Natural killer cell treated with Interleukin-12 subunit alpha and Interleukin-12 subunit beta and Interleukin-15 and Interleukin-18, amount 100 ng/mL, for 72 hours (primary cell): ENCODE measurements around the gene SLC7A5. TPM values are rescaled to one million over a fixed set of nuclear protein-coding genes. Genes with fewer than 3 reads are reported as not detected.
"Not testable (repeated sequence)": the region's sequence is repeated elsewhere in the genome, so short reads cannot be mapped to it uniquely, and the experiment has no call there.

Experiments
- ATAC-seq, 2 donors: fragments of 150-1000 bp; cut with Tn5 transposase in 1 of 2; sonication (Bioruptor Pico), chemical (Tn5 transposase) in 1 of 2; 2 replicates each; pipeline ENCODE4 v1.10.0; 2021
- DNase-seq: peaks from one replicate; pipeline ENCODE4 v3.0.0; 2022; ENCODE audit warnings: low spot score
- H3K27ac Mint-ChIP-seq, 2 donors: 1 replicate in 1 of 2; 2 replicates in 1 of 2; pipeline ENCODE4 v1.8.0; 2022; ENCODE audit warnings: mixed read lengths in 2 of 2, mild to moderate bottlenecking in 1 of 2, moderate library complexity in 1 of 2
- H3K27me3 Mint-ChIP-seq, 2 donors: 1 replicate in 1 of 2; 2 replicates in 1 of 2; pipeline ENCODE4 v1.8.0; 2022; ENCODE audit warnings: mixed read lengths in 2 of 2
- H3K36me3 Mint-ChIP-seq: one replicate; pipeline ENCODE4 v1.8.0; 2022; ENCODE audit warnings: mixed read lengths
- H3K4me1 Mint-ChIP-seq, 2 donors: 1 replicate in 1 of 2; 2 replicates in 1 of 2; pipeline ENCODE4 v1.8.0; 2022; ENCODE audit warnings: low read depth in 2 of 2, mixed read lengths in 2 of 2, mild to moderate bottlenecking in 1 of 2
- H3K4me3 Mint-ChIP-seq: one replicate; pipeline ENCODE4 v1.8.0; 2022; ENCODE audit warnings: mixed read lengths
- H3K9me3 Mint-ChIP-seq: 2 replicates; pipeline ENCODE4 v1.8.0; 2022; ENCODE audit warnings: mixed read lengths
- total RNA-seq, 2 donors: library from RNA; stranded (reverse); gene quantifications; one replicate each; pipeline ENCODE4 v1.2.3, GENCODE V29; 2022

Gene SLC7A5
- total RNA-seq, 2 donors from 2014 or later, result 142 to 348 TPM

DNA sequence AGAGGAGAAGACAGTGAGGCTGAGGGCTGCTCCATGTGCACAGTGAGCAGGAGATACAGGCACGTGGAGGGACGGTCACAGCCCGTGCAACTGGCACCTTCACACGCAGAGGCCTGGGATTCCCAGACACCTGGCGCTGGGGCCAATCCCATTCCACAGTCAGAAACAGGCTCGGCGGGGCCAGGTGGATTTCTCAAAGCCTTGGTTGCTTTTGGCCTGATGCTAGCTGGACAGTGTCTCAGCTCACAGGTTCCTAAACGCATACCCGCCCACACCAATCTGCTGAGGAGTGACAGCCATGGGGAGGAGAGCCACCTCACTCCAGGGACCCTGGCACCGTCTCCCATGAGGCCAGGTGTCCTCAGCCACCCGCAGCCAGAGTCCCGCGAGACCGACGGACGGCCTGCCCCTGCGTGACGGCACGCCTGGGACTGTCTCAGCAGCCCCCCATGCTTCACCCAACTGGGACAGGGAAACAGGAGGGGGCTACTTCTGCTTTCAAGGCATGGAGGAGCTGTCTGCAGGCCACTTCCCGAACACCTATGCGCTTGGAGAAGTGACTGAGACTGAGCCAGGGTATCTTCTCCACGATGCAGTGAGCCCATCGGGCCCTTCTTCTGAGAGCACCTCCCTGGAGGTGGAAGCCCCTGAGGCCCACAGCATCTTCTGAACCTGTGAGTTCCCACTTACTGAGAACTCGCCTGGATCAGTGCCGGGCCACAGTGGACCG, 6.5 kb downstream of the SLC7A5 start:
- Mint-ChIP-seq H3K4me1 (peaks cover 42 to 45% of the 10 kb centered on the region in 2 donors), H3K36me3 (peaks cover 20% of the 10 kb centered on the region), H3K4me3 (peak overlapping the region; percentile 15), H3K27ac (peak overlapping the region in 1 of 2 donors; percentile 16)
- ATAC-seq, H3K27me3 Mint-ChIP-seq, DNase-seq, H3K9me3 Mint-ChIP-seq: not testable (repeated sequence)

DNA sequence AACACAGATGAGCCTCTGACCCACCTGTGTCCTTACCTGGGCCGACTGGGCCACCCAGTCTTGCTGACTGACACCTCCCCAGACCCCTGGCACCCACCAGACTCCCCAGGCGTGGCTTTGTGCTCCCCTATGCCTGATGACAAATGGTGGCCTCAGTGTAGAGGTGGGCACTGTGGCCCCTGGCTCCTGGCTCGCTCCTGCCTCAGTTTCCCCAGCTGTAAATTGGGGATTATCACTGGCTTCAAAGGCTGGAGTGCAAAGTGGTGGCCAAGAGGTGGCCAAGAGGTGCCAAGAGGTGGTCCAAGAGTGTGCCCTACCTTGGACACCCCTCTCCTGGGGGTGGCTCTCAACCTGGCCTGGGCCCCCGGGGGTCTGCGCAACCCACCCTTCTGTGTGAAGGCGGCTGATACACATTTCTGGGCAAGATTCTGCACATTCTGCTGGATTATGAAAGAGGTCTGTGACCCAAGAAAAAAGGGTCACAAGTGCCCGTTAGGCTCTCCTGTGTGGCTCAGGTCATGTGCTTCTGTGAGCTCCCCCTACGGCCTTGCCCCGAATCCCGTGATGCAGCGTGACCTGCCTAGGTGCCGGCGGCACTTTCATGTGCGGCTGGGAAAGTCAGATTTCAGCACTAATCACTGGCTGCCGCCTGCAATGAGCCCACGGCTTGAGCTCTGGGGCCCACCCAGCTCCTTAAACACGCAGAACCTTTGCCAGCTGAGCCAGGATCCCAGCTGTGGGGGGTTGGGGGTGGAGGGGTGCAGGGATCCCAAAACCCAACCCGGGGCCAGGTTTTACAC, 7.8 kb downstream of the SLC7A5 start:
- peaks cover 46 to 54% of the 10 kb centered on the region in 2 donors for H3K4me1 Mint-ChIP-seq
- H3K27me3 Mint-ChIP-seq, H3K9me3 Mint-ChIP-seq, ATAC-seq, DNase-seq, H3K27ac Mint-ChIP-seq: not testable (repeated sequence)
- peaks cover 23% of the 10 kb centered on the region for H3K36me3 Mint-ChIP-seq
- peak overlapping the region; percentile 38 for H3K4me3 Mint-ChIP-seq

DNA sequence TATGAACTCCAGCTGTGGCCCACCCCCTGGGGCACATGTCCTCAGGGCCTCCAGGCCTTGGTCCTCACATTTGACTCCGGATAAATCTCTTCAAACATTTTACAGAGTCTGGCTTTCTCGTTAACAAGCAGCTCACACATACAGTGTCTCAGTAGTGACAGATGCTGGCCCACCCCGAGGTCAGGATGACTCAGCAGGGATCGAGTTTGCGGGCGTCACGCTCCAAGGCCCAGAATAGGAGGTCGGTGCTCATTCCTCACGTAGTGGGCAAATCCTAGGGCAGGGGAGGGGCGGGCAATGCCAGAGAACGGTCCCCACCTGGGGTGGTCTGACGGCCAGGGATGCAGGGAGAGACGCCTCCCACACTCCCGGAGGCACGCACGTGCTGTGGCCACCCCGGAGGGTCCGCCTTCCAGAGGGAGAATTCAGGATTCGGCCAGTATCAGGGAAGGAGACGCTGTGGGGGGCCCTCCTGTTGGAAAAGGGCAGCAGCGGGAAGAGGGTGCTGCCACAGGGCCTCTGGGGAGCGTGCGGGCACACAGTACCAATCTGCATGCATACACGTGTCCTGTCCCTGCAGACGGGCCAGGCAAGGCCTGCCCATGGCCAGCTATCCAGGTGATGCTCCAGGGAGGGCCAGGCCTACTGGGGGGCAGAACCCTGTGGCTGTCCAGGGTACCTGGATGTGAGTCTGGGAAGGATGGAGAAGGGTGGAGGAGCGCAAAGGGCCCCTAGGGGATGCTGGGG, 8.6 kb downstream of the SLC7A5 start:
- Mint-ChIP-seq H3K4me1 (peaks cover 44 to 55% of the 10 kb centered on the region in 2 donors), H3K9me3 (no peaks in the 10 kb centered on the region), H3K4me3 (peak overlapping the region; percentile 89), H3K27ac (peak overlapping the region; percentile 86 to 96), H3K36me3 (peaks cover 18% of the 10 kb centered on the region), H3K27me3 (no peaks in the 10 kb centered on the region)
- no peak for DNase-seq
- ATAC-seq, result peak in 1 of 2 donors; percentile 32

DNA sequence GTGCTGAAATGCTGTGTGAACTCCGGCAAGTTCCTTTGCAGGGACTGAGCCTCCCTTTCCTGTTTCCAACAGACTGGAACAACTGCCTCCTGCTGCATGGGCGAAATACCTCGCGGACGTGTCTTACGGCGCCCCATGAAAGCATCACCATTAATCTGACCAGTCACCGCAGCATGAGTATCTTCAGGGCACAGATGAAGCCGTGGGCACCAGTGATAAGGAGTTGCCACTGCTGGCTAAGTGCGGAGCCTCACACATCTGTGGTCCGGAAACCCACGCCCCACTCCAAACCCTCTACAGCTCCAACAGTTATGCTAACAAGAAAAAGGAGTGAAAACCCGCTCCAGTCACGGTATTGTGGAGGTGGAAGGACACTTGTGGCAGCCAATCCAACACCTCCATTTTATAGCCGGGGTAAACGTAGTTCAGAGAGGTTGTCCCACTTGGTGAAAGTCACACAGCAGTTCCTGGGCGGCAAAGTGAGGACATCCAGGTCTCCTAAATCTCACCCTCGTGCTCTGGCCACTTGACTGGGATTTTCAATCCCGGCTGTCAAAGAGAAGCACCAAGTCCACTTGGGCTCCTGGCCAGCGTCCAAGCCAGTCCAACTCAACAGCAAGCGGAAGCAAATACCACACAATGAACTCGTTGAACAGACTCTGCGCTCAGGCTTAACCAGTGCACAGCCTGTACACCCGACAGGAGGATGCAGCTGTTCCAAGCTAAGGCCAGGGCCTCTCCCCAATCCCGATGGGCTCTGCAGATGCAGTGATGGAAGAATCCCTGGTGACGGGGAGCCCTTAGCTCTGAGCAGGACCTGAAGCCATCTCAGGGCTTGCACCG, 10.9 kb downstream of the SLC7A5 start:
- H3K9me3 Mint-ChIP-seq, DNase-seq, H3K36me3 Mint-ChIP-seq, H3K27me3 Mint-ChIP-seq, ATAC-seq: not testable (repeated sequence)
- H3K27ac Mint-ChIP-seq, result peak overlapping the region; percentile 96
- H3K4me1 Mint-ChIP-seq, result peaks cover 51 to 53% of the 10 kb centered on the region in 2 donors
- peak overlapping the region; percentile 76 for H3K4me3 Mint-ChIP-seq

DNA sequence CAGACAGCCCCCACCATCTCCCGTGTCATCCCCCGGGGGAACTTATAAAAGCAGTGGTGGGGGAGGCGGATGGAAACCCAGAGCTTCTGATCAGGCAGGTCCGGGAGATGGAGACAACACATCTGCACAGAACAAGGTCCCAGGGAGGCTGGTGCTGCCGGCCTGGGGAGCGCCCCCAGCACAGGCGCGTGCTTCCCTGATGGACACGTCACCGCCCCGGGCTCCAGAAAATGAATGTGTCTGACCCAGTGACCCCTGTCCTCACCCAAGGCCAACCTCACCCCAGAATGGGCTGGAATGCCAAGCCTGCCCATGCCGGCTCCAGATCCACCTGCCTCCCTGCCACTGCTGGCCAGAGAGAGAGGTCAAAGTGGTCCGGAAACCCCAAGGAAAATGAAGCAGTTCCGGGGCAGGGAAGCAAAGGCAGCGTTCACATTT, 12.5 kb downstream of the SLC7A5 start:
- DNase-seq (no peak), ATAC-seq (no peak)
- H3K27me3 Mint-ChIP-seq, result no peaks in the 10 kb centered on the region
- H3K36me3 Mint-ChIP-seq, result peaks cover 9% of the 10 kb centered on the region
- peak overlapping the region; percentile 96 for H3K27ac Mint-ChIP-seq
- H3K4me1 Mint-ChIP-seq, result peaks cover 59% of the 10 kb centered on the region in 2 donors
- H3K9me3 Mint-ChIP-seq, result no peaks in the 10 kb centered on the region
- peak overlapping the region; percentile 76 for H3K4me3 Mint-ChIP-seq

DNA sequence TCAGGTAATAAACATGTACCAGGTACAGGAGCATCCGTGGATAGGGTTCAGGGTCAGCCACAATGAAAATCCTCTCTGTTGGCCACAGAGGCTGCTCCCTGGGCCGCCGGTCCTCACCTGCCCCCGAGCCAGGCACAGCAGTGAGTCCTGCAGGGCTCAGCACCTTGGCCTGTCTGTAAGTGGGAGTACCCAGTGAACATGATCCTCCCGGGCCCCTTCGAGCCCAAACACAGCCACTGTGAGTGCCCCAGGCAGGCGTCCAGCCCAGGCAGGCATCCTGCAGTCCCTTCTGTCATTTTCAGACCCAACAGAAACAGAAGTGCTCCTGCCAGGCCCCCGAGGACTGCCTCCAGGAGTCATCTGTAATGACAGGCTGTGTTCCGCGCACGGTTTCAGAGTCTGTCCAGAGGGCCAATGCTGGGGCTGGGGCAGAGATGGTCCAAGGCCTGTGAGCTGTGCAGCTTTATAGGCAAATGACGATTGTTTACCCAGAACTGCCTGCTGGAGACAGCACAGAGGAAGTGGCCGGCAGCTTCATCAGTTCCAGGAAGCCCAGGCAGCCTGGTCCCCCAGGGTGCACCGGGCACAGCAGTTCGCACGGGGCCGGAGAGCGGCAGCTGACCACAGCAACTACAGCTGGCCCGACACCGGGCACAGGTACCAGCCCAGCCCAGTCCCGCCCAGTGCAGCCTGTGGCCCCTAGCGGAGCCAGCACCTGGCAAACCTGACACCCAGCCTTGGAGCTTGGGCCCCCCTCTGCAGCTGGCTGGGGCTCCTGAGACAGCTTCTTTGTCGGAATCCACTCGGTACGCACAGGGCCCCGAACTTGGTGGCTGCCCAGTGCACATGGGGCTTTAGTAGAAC, 13.2 kb downstream of the SLC7A5 start:
- H3K27ac Mint-ChIP-seq, result peak overlapping the region; percentile 96
- H3K9me3 Mint-ChIP-seq, result no peaks in the 10 kb centered on the region
- peaks cover 59 to 60% of the 10 kb centered on the region in 2 donors for H3K4me1 Mint-ChIP-seq
- H3K36me3 Mint-ChIP-seq, result peaks cover 9% of the 10 kb centered on the region
- DNase-seq (peak; percentile 83), ATAC-seq (peak; percentile 72 to 75)
- peak overlapping the region; percentile 76 for H3K4me3 Mint-ChIP-seq
- H3K27me3 Mint-ChIP-seq, result no peaks in the 10 kb centered on the region

DNA sequence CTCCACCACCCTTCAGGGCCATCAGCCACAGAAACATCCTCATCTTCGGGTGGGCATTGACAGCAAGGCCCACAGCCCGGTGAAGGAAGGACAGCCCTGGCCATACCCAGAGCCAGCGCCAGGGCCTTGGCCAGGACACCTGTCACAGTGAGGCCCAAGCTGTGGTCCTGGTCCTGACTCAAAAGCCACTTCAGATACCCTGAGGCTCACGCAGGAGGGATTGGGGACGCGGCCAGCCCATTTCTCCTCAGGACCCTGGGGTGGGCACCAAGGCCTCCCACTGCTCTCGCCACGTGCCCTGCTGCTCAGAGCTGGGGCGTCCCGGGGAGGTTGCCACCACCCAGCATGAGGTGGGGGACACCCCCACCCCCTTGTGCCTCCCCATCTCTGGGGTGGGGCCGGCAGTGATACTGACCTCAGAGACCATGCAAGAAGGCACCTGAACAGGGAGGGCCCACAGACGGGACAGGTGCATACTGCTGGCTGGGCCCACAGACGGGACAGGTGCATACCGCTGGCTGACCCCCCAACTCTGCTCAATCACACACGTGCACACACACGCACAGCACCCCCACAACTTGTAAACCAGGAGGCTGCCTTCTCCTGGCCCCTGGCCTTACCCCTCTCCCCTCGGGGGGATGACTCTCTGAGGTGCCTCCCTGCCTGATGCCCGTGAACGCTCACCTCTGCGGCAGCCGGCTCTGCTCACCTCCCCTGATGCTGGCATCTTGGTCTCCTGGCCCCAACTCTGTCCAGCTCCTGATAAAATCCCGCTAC, 14.2 kb downstream of the SLC7A5 start:
- Mint-ChIP-seq H3K4me3 (peak overlapping the region; percentile 76), H3K27ac (peak overlapping the region; percentile 96), H3K9me3 (no peaks in the 10 kb centered on the region), H3K36me3 (peaks cover 4% of the 10 kb centered on the region), H3K27me3 (no peaks in the 10 kb centered on the region), H3K4me1 (peaks cover 52 to 59% of the 10 kb centered on the region in 2 donors)
- DNase-seq (no peak), ATAC-seq (no peak)

DNA sequence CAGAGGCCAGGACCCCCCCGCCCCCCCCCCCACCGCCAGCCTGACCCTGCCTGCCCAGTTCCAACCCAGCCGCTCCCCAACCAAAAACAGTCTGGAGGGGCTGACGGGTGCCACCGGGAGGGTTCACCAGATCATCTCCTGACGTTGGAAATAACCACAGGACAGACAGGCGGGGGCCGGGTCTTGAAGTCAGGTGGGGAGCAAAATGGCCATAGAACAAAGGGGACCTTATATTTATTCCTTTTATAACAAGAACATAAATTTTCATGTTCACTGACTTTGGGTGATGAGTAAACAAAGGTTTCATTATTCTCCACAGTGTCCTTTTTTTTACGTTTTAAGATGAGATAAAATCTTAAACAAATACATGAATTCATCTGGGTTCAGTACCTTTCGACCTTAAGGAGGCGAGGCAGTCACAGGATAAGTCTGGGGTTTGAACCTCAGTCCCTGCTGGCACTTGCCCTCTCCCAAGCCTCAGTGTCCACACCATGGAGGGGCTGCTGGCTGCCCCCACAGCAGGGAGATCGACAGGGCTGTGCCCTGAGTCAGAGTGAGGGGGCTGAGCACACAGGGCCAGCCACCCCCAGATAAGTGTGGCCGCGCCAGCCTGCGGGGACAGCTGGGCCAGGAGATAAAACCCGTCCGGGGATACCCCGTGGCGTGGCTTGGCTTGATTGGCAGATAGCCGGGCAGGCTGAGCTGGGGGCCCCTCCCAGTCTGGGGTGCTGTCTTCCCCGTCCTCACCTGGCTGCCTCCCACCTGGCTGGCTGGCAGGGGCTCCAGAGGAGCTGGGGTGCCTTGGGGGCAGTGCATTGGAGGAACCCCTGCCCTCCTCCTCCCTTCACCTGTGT, 15.0 kb downstream of the SLC7A5 start:
- H3K4me3 Mint-ChIP-seq, result peak overlapping the region; percentile 76
- H3K4me1 Mint-ChIP-seq, result peaks cover 46 to 55% of the 10 kb centered on the region in 2 donors
- H3K36me3 Mint-ChIP-seq, result peaks cover 4% of the 10 kb centered on the region
- no peaks in the 10 kb centered on the region for H3K27me3 Mint-ChIP-seq
- DNase-seq (no peak), ATAC-seq (peak in 1 of 2 donors; percentile 2)
- H3K27ac Mint-ChIP-seq, result peak overlapping the region; percentile 96
- no peaks in the 10 kb centered on the region for H3K9me3 Mint-ChIP-seq

DNA sequence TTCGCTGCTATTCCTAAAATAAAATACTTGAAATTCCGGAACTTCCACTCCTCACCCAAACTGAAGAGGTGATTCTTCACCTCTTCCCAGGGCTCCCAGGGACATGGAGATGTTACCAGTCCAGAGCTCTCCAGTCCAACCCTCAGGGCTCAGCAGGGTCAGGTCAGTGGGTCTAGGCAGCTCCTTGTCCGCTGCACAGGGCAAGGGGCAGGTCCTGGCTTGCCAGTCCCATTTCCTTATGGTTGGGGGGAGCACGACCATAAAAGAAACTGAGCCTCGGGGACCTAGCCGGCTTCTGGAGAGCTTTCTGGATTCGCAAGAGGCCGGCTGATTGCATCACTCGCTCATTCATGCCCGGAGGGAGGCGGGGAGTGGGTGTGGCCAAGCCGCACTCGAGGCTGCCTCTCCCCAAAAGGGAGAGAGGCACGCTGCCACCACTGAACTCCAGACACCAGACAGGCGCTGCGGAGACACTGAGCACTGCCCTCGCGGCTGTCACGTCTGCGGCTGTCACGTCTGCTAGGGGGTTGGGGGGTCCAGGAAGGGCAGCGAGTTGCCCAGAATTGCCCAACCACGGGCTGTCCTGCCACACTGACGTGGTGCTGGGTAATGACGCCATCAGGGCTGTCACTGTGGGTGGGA, 15.8 kb downstream of the SLC7A5 start:
- peak overlapping the region; percentile 96 for H3K27ac Mint-ChIP-seq
- peaks cover 4% of the 10 kb centered on the region for H3K36me3 Mint-ChIP-seq
- peaks cover 44 to 53% of the 10 kb centered on the region in 2 donors for H3K4me1 Mint-ChIP-seq
- ATAC-seq (peak; percentile 90 to 92), DNase-seq (peak; percentile 97)
- H3K9me3 Mint-ChIP-seq, result no peaks in the 10 kb centered on the region
- peak overlapping the region; percentile 76 for H3K4me3 Mint-ChIP-seq
- H3K27me3 Mint-ChIP-seq, result no peaks in the 10 kb centered on the region

DNA sequence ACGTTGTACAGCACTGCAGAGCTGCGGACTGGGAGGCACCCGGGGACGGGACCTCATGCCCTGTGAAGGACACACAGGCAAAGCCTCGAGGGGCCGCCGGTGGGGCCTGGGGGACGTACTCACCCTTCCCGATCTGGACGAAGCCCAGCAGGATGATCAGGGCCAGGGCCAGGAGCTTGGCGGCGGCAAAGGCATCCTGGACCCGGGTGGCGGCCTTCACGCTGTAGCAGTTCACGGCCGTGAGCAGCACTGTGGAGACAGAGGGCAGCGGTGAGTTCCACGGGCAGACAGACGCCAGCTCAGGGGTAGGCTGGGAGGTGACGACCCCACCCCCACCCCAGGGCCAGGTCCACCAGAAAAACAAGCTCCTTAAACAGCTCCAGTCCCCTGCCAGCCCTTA, 17.7 kb downstream of the SLC7A5 start:
- Mint-ChIP-seq H3K36me3 (no peaks in the 10 kb centered on the region), H3K9me3 (no peaks in the 10 kb centered on the region), H3K27me3 (no peaks in the 10 kb centered on the region), H3K27ac (peak overlapping the region; percentile 29 to 96), H3K4me3 (no peak overlapping the region), H3K4me1 (peaks cover 26 to 35% of the 10 kb centered on the region in 2 donors)
- DNase-seq (no peak), ATAC-seq (no peak)
